ENCODE data around the gene EBI3. TPM values are rescaled to one million over a fixed set of nuclear protein-coding genes. Genes with fewer than 3 reads are reported as not detected.

Gene EBI3
- total RNA-seq, 1 donor from 2014 or later, result 186 TPM

DNA sequence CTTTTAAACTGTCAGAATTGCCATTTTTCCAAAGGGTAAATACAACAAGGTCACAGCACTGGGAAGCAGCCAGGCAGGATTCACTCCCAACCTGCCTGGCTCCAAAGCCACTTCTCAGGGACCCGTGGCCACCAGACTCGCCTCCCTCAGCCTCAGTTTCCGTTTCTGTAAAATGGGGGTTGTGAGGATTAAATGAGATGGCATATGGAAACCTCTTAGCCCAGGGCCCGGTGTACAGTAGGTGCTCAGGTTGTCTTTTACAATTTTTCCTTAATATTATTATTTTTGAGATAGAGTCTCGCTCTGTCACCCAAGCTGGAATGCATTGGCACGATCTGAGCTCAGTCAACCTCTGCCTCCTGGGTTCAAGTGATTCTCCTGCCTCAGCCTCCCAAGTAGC, 27.7 kb downstream of the EBI3 start:
- no peak for DNase-seq
- ChIA-PET CTCF (no interaction called here), POLR2A (interaction anchor here (1.0 kb wide), 1 partner anchor 10 kb away, joined by 3 read pairs; the partner anchor contains the start of gene YJU2)
- no peak for TF ChIP-seq CTCF (IDR thresholded peaks at IDR 0.05)
- H3K4me3 Mint-ChIP-seq, result no peak overlapping the region
- H3K4me1 Mint-ChIP-seq, result peaks cover 2% of the 10 kb centered on the region
- H3K36me3 Mint-ChIP-seq (ENCODE audit: low read depth), result peaks cover 81% of the 10 kb centered on the region
- H3K27me3 Mint-ChIP-seq, result no peaks in the 10 kb centered on the region
- H3K27ac Mint-ChIP-seq, result no peak overlapping the region
- no peak for ATAC-seq (ENCODE audit: low read depth)
- no peaks in the 10 kb centered on the region for H3K9me3 Mint-ChIP-seq
- intact Hi-C loops (cut with micrococcal nuclease), result no loop called here

DNA sequence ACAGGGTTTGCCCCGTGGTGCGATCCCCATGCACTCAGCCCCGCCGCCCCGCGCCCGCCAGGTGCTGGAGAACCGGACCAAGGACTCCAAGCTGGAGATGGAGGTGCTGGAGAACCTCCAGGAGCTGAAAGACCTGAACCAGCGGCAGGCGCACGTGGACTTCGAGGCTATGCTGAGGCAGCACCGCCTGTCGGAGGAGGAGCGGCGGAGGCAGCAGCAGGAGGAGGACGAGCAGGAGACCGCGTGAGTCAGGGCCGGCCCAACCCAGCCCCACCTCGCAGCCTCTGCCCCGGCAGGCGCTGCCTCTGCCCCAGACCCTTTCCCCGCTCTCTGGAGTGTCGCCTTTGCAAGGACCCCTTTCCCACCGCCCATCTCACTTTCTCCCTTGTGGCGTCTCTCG, 28.9 kb downstream of the EBI3 start:
- DNase-seq, result no peak
- Mint-ChIP-seq H3K4me1 (peaks cover 2% of the 10 kb centered on the region), H3K27me3 (no peaks in the 10 kb centered on the region), H3K9me3 (no peaks in the 10 kb centered on the region), H3K27ac (no peak overlapping the region), H3K4me3 (no peak overlapping the region), H3K36me3 (ENCODE audit: low read depth) (peaks cover 82% of the 10 kb centered on the region)
- ATAC-seq (ENCODE audit: low read depth), result no peak
- TF ChIP-seq CTCF (IDR thresholded peaks at IDR 0.05), result no peak
- ChIA-PET POLR2A (interaction anchor here (0.5 kb wide), 1 partner anchor 11 kb away, joined by 6 read pairs; no protein-coding TSS in a partner anchor), CTCF (no interaction called here)
- intact Hi-C loops (cut with micrococcal nuclease), result no loop called here

DNA sequence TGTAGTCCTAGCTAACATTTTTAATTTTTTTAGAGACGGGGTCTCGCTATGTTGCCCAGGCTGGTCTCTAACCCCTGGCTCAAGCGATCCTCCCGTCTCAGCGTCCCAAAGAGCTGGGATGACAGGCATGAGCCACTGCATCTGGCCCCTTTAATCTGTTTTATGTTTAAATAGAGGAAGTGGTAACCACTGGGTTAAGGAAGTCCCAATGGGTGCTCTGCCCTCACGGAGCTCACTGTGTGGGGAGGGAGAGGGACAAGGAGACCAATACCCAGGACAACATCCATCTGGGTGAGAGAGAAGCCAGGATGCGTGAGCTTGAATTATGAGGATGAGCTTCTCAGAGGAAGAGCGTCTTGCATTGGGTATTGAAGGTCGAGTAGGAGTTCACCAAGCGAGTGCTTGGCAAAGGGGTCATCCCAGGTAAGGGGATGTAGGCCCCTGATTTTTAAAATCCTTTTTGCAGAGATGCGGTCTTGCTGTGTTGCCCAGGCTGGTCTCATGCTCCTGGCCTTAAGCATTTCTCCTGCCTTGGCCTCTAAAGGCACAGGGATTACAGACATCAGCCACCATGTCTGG, 31.4 kb downstream of the EBI3 start:
- ATAC-seq (ENCODE audit: low read depth) (peak; percentile 45), DNase-seq (no peak)
- Mint-ChIP-seq H3K4me3 (no peak overlapping the region), H3K9me3 (no peaks in the 10 kb centered on the region), H3K36me3 (ENCODE audit: low read depth) (peaks cover 82% of the 10 kb centered on the region), H3K27ac (no peak overlapping the region), H3K27me3 (no peaks in the 10 kb centered on the region), H3K4me1 (peaks cover 8% of the 10 kb centered on the region)
- CTCF ChIA-PET, result interaction anchor here (1.1 kb wide), 1 partner anchor 141 kb away, joined by 3 read pairs; the partner anchor contains the start of gene CHAF1A
- no peak for TF ChIP-seq CTCF (IDR thresholded peaks at IDR 0.05)
- intact Hi-C loops (cut with micrococcal nuclease), result no loop called here
- POLR2A ChIA-PET, result interaction anchor here (0.6 to 1.3 kb wide), 2 partner anchors 14 to 29 kb away, joined by 3 to 6 read pairs; partner anchors contain the start of gene YJU2

DNA sequence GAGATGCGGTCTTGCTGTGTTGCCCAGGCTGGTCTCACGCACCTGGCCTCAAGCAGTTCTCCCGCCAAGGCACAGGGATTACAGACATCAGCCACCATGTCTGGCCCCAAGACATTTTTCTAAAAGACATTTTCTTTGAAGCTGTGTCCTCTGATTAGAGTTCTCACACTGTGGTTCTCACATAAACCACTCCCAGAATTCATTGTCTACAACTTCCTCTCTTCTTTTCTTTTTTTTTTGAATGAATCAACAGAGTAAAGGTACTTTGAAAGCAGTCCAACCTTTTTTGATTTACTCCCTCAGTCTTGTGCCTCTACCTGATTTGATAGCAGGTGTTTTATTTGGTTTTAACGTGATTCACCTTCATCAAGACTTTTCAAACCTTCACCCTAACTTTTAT, 35.5 kb downstream of the EBI3 start:
- no peak overlapping the region for H3K27ac Mint-ChIP-seq
- H3K27me3 Mint-ChIP-seq, result no peaks in the 10 kb centered on the region
- TF ChIP-seq CTCF (IDR thresholded peaks at IDR 0.05), result no peak
- peaks cover 18% of the 10 kb centered on the region for H3K4me1 Mint-ChIP-seq
- H3K4me3 Mint-ChIP-seq, result no peak overlapping the region
- POLR2A ChIA-PET, result interaction anchor here (0.7 kb wide), 1 partner anchor 138 kb away, joined by 3 read pairs; no protein-coding TSS in a partner anchor
- DNase-seq (no peak), ATAC-seq (ENCODE audit: low read depth) (no peak)
- intact Hi-C loops (cut with micrococcal nuclease), result no loop called here
- H3K9me3 Mint-ChIP-seq, result no peaks in the 10 kb centered on the region
- H3K36me3 Mint-ChIP-seq (ENCODE audit: low read depth), result peaks cover 82% of the 10 kb centered on the region
- CTCF ChIA-PET, result no interaction called here

- H3K27ac Mint-ChIP-seq, result no peak overlapping the region
- H3K4me3 Mint-ChIP-seq, result no peak overlapping the region
- no peaks in the 10 kb centered on the region for H3K9me3 Mint-ChIP-seq
- peaks cover 76% of the 10 kb centered on the region for H3K36me3 Mint-ChIP-seq (ENCODE audit: low read depth)
- ChIA-PET POLR2A (interaction anchor here (0.7 to 1.8 kb wide), 3 partner anchors 76 to 205 kb away, joined by 3 to 12 read pairs (median 3); partner anchors contain the start of gene HDGFL2), CTCF (interaction anchor here (0.6 to 4.0 kb wide), 13 partner anchors 11 to 260 kb away, joined by 3 to 40 read pairs (median 4); partner anchors contain the start of genes CHAF1A, MPND and SH3GL1)
- no peak for TF ChIP-seq CTCF (IDR thresholded peaks at IDR 0.05)
- intact Hi-C loops (cut with micrococcal nuclease), result no loop called here
- ATAC-seq (ENCODE audit: low read depth) (no peak), DNase-seq (no peak)
- H3K27me3 Mint-ChIP-seq, result no peaks in the 10 kb centered on the region
- H3K4me1 Mint-ChIP-seq, result peaks cover 15% of the 10 kb centered on the region
Observed at GRCh38 chr19:4266253-4267000, 37.1 kb downstream of the EBI3 start.

Measured in activated B cell treated with CpG ODN at 0.5 μM for 24 hours (primary cell).